ENCODE results near the gene GOPC. TPM values are rescaled to one million over a fixed set of nuclear protein-coding genes. Genes with fewer than 3 reads are reported as not detected.

The GOPC gene
- total RNA-seq, 1 experiment from 2014 or later: 18.7 TPM

- TF ChIP-seq FOXP1 (CRISPR knock-in tag; IDR thresholded peaks at IDR 0.05; ENCODE audit: borderline replicate concordance) (no peak), USF2 (CRISPR knock-in tag; IDR thresholded peaks at IDR 0.05) (no peak), NFYB (CRISPR knock-in tag; conservative IDR thresholded peaks at IDR 0.05; ENCODE audit: low read depth) (no peak), NFE2L1 (CRISPR knock-in tag; IDR thresholded peaks at IDR 0.05) (no peak), ZNF138 (CRISPR knock-in tag; conservative IDR thresholded peaks at IDR 0.05) (no peak), TP53 (CRISPR knock-in tag; IDR thresholded peaks at IDR 0.05) (no peak), PRRX2 (CRISPR knock-in tag; IDR thresholded peaks at IDR 0.05) (no peak), MLX (CRISPR knock-in tag; IDR thresholded peaks at IDR 0.05) (no peak), GABPB1 (CRISPR knock-in tag; IDR thresholded peaks at IDR 0.05) (no peak)
Observed at GRCh38 chr6:117617210-117618035, 15.1 kb upstream of the GOPC start (continued).

- Mint-ChIP-seq H3K4me3 (0 out of 2 replicates have a peak overlapping the region, but pooled peaks have one; percentile 55), H3K4me1 (peaks cover 72% of the 10 kb centered on the region)
Observed at GRCh38 chr6:117616391-117617209, 14.3 kb upstream of the GOPC start.

More at GRCh38 chr6:117616391-117617209, 14.3 kb upstream of the GOPC start:
- CTCF ChIA-PET: no interaction called here
- no peak for ATAC-seq
- peak overlapping the region; percentile 98 for H3K27ac Mint-ChIP-seq
- peaks cover 24% of the 10 kb centered on the region for H3K9me3 Mint-ChIP-seq
- no peaks in the 10 kb centered on the region for H3K27me3 Mint-ChIP-seq (ENCODE audit: low read depth)
- POLR2A ChIA-PET: no interaction called here
- peaks cover 7% of the 10 kb centered on the region; the same call in 1 of the 2 replicates for H3K36me3 Mint-ChIP-seq
- no peak for DNase-seq (ENCODE audit: low spot score)
- no peak for TF ChIP-seq ZNF281 (CRISPR knock-in tag; IDR thresholded peaks at IDR 0.05)
- no peak for TF ChIP-seq ARID4B (CRISPR knock-in tag; IDR thresholded peaks at IDR 0.05; ENCODE audit: borderline replicate concordance)
- TF ChIP-seq ZNF425 (CRISPR knock-in tag; conservative IDR thresholded peaks at IDR 0.05): no peak
- TF ChIP-seq CTCF (IDR thresholded peaks at IDR 0.05): no peak
- TF ChIP-seq NFYB (CRISPR knock-in tag; conservative IDR thresholded peaks at IDR 0.05; ENCODE audit: low read depth): no peak
- TF ChIP-seq FOXK1 (CRISPR knock-in tag; IDR thresholded peaks at IDR 0.05): no peak
- no peak for TF ChIP-seq TP53 (CRISPR knock-in tag; IDR thresholded peaks at IDR 0.05)
- TF ChIP-seq ZNF671 (CRISPR knock-in tag; IDR thresholded peaks at IDR 0.05): no peak
- TF ChIP-seq ZSCAN18 (CRISPR knock-in tag; IDR thresholded peaks at IDR 0.05): no peak
